ENCODE data around the gene PARN.

GRCh38 chr16:14456793-14457481, 173.1 kb downstream of the PARN start:
- TF ChIP-seq CTCF (conservative IDR thresholded peaks at IDR 0.05; ENCODE audit: low read depth in 2 of 2) (no peak), EZH2 (IDR thresholded peaks at IDR 0.05; ENCODE audit: low read depth, unreplicated experiment) (no peak), CREB1 (CRISPR knock-in tag; IDR thresholded peaks at IDR 0.05; ENCODE audit: low read depth) (no peak), POLR2AphosphoS5 (IDR thresholded peaks at IDR 0.05; ENCODE audit: low read depth) (no peak), EZH2phosphoT487 (IDR thresholded peaks at IDR 0.05; ENCODE audit: unreplicated experiment) (no peak), ZNF331 (CRISPR knock-in tag; IDR thresholded peaks at IDR 0.05; ENCODE audit: low read depth) (no peak), STAT1 (IDR thresholded peaks at IDR 0.05; ENCODE audit: unreplicated experiment) (no peak), NANOG (IDR thresholded peaks at IDR 0.05; ENCODE audit: borderline replicate concordance) (no peak), REST (IDR thresholded peaks at IDR 0.05; ENCODE audit: unreplicated experiment) (no peak), JUNB (IDR thresholded peaks at IDR 0.05; ENCODE audit: unreplicated experiment) (no peak), ETS1 (IDR thresholded peaks at IDR 0.05) (no peak), ZNF462 (CRISPR knock-in tag; IDR thresholded peaks at IDR 0.05) (no peak)

All from GM23338 (cell line).